WTC11 (cell line): ENCODE measurements around the gene ABHD12. TPM values are rescaled to one million over a fixed set of nuclear protein-coding genes. Genes with fewer than 3 reads are reported as not detected.
A peak's percentile ranks its signal among the peaks of the same experiment; 100 is the strongest.

Experiments
- ATAC-seq: fragments of 200-7000 bp; cut with Tn5 transposase; 2 replicates; pipeline ENCODE4 v1.10.0; 2021; ENCODE audit warnings: mild to moderate bottlenecking, moderate library complexity
- CTCF ChIA-PET: fragments of 300-600 bp; sonication (Branson Sonifier 250); formaldehyde crosslinking; loops from one replicate; lab custom pipeline; 2021; ENCODE audit warnings: antibody characterized with exemption; lab: Charles Lee
- POLR2A ChIA-PET: fragments of 350-600 bp; sonication (Branson Sonifier 250); formaldehyde crosslinking; loops from one replicate; lab custom pipeline; 2021; ENCODE audit warnings: antibody characterized with exemption; lab: Charles Lee
- DNase-seq: peaks from one replicate; pipeline ENCODE4 v3.0.0; 2021; ENCODE audit warnings: low spot score
- H3K27ac Mint-ChIP-seq: 2 replicates; pipeline ENCODE4 v1.8.0; 2021; ENCODE audit warnings: mixed read lengths
- H3K27me3 Mint-ChIP-seq: 2 replicates; pipeline ENCODE4 v1.8.0; 2021; ENCODE audit warnings: low read depth, mild to moderate bottlenecking, moderate library complexity, mixed read lengths
- H3K36me3 Mint-ChIP-seq: 2 replicates; pipeline ENCODE4 v1.8.0; 2021; ENCODE audit warnings: mixed read lengths
- H3K4me1 Mint-ChIP-seq: 2 replicates; pipeline ENCODE4 v1.8.0; 2022; ENCODE audit warnings: mixed read lengths
- H3K4me3 Mint-ChIP-seq: 2 replicates; pipeline ENCODE4 v1.8.0; 2021; ENCODE audit warnings: mild to moderate bottlenecking, moderate library complexity, mixed read lengths
- H3K9me3 Mint-ChIP-seq: 2 replicates; pipeline ENCODE4 v1.8.0; 2021; ENCODE audit warnings: mixed read lengths
- AR ChIP-seq: fragments of 250-450 bp; sonication (Bioruptor Pico); IDR thresholded peaks from 2 replicates; pipeline ENCODE4 v1.9.0; 2021; ENCODE audit warnings: mild to moderate bottlenecking
- ATF2 ChIP-seq: sonication (generic); formaldehyde crosslinking; IDR thresholded peaks from 2 replicates; pipeline ENCODE4 v1.8.1; 2022; ENCODE audit warnings: low read depth, missing genetic modification reagents, borderline replicate concordance
- E2F5 ChIP-seq: sonication (generic); formaldehyde crosslinking; IDR thresholded peaks from 2 replicates; pipeline ENCODE4 v1.8.1; 2022; ENCODE audit warnings: mild to moderate bottlenecking, moderate library complexity, missing genetic modification reagents
- ETV6 ChIP-seq: sonication (generic); formaldehyde crosslinking; IDR thresholded peaks from 2 replicates; pipeline ENCODE4 v1.8.1; 2022; ENCODE audit warnings: mild to moderate bottlenecking, missing genetic modification reagents
- GABPB1 ChIP-seq: sonication (generic); formaldehyde crosslinking; IDR thresholded peaks from 2 replicates; pipeline ENCODE4 v1.8.1; 2023; ENCODE audit warnings: mild to moderate bottlenecking, missing genetic modification reagents
- SMAD3 ChIP-seq: sonication (generic); formaldehyde crosslinking; IDR thresholded peaks from 2 replicates; pipeline ENCODE4 v1.8.0; 2022; ENCODE audit warnings: missing genetic modification reagents, mild to moderate bottlenecking, borderline replicate concordance
- ZNF281 ChIP-seq: sonication (generic); formaldehyde crosslinking; IDR thresholded peaks from 2 replicates; pipeline ENCODE4 v1.8.0; 2023; ENCODE audit warnings: mild to moderate bottlenecking, missing genetic modification reagents
- ZNF317 ChIP-seq: sonication (generic); formaldehyde crosslinking; IDR thresholded peaks from 2 replicates; pipeline ENCODE4 v1.8.1; 2023; ENCODE audit warnings: low read depth, mild to moderate bottlenecking, moderate library complexity, missing genetic modification reagents, borderline replicate concordance
- ZNF396 ChIP-seq: fragments of 250-450 bp; sonication (Bioruptor Pico); IDR thresholded peaks from 2 replicates; pipeline ENCODE4 v1.8.0; 2021; ENCODE audit warnings: mild to moderate bottlenecking, moderate library complexity, borderline replicate concordance
- ZNF423 ChIP-seq: fragments of 250-450 bp; sonication (Bioruptor Pico); IDR thresholded peaks from 2 replicates; pipeline ENCODE4 v2.1.2; 2022; ENCODE audit warnings: mild to moderate bottlenecking, moderate library complexity
- total RNA-seq: library from RNA; stranded (reverse); gene quantifications from 3 replicates; pipeline ENCODE4 v1.2.3, GENCODE V29; 2021

The ABHD12 gene
- total RNA-seq, 1 experiment from 2014 or later, result 63.1 TPM

- peak overlapping the region; percentile 60 for H3K27ac Mint-ChIP-seq
- DNase-seq, result no peak
- POLR2A ChIA-PET, result no interaction called here
- peaks cover 6% of the 10 kb centered on the region for H3K4me1 Mint-ChIP-seq
- CTCF ChIA-PET, result interaction anchor here (0.5 to 1.0 kb wide), 3 partner anchors 14 to 90 kb away, joined by 4 read pairs; partner anchors contain the start of gene ABHD12
- no peak overlapping the region for H3K4me3 Mint-ChIP-seq
- TF ChIP-seq ETV6 (CRISPR knock-in tag) (no peak), GABPB1 (CRISPR knock-in tag) (peak; percentile 23; the same call in 1 of the 2 replicates)
- no peaks in the 10 kb centered on the region for H3K27me3 Mint-ChIP-seq
- ATAC-seq, result no peak
- peaks cover 42% of the 10 kb centered on the region for H3K36me3 Mint-ChIP-seq
- peaks cover 3% of the 10 kb centered on the region; the same call in 1 of the 2 replicates for H3K9me3 Mint-ChIP-seq
Measured at GRCh38 chr20:25309395-25310267, 81.0 kb downstream of the ABHD12 start.

- no peak for DNase-seq
- H3K36me3 Mint-ChIP-seq, result peaks cover 37% of the 10 kb centered on the region
- no peaks in the 10 kb centered on the region for H3K27me3 Mint-ChIP-seq
- POLR2A ChIA-PET, result no interaction called here
- H3K9me3 Mint-ChIP-seq, result peaks cover 3% of the 10 kb centered on the region; the same call in 1 of the 2 replicates
- no peak overlapping the region for H3K4me3 Mint-ChIP-seq
- CTCF ChIA-PET, result interaction anchor here (1.7 kb wide), 1 partner anchor 10 kb away, joined by 5 read pairs; no protein-coding TSS in a partner anchor
- peak overlapping the region; percentile 36; the same call in 1 of the 2 replicates for H3K27ac Mint-ChIP-seq
- TF ChIP-seq ZNF423 (no peak), E2F5 (CRISPR knock-in tag) (no peak), ZNF396 (CRISPR knock-in tag) (no peak), ZNF281 (CRISPR knock-in tag) (no peak), SMAD3 (CRISPR knock-in tag) (no peak), AR (no peak), ZNF317 (CRISPR knock-in tag) (no peak), ETV6 (CRISPR knock-in tag) (no peak), ATF2 (CRISPR knock-in tag) (no peak)
- ATAC-seq, result no peak
- peaks cover 6% of the 10 kb centered on the region for H3K4me1 Mint-ChIP-seq
Measured at GRCh38 chr20:25308671-25309394, 81.8 kb downstream of the ABHD12 start.
